ENCODE measurements around the gene DISC1. TPM values are rescaled to one million over a fixed set of nuclear protein-coding genes. Genes with fewer than 3 reads are reported as not detected.
A peak's percentile ranks its signal among the peaks of the same experiment; 100 is the strongest.

The DISC1 gene
- total and polyA plus RNA-seq, 2 of the 13 experiments (the other 11 are each of a cell fraction or from before 2014, with no cell fraction given), result 4.2 to 4.6 TPM

- TF ChIP-seq ZBTB40 (IDR thresholded peaks at IDR 0.05) (no peak), ZBTB40 (CRISPR knock-in tag; IDR thresholded peaks at IDR 0.05) (no peak), EP300 (IDR thresholded peaks at IDR 0.05; ENCODE audit: low read depth in 2 of 2, low read length in 2 of 2) (0 out of 4 replicates have a peak, but pooled peaks of 1 of the 2 experiments have one; percentile 13), EP300 (CRISPR knock-in tag; IDR thresholded peaks at IDR 0.05; ENCODE audit: borderline replicate concordance) (no peak), ZNF281 (CRISPR knock-in tag; IDR thresholded peaks at IDR 0.05; ENCODE audit: borderline replicate concordance) (peak; percentile 66; the same call in 1 of the 2 replicates), ZNF691 (CRISPR knock-in tag; IDR thresholded peaks at IDR 0.05; ENCODE audit: borderline replicate concordance, low read depth) (no peak), ZBTB34 (CRISPR knock-in tag; IDR thresholded peaks at IDR 0.05) (no peak), ZSCAN5A (CRISPR knock-in tag; IDR thresholded peaks at IDR 0.05; ENCODE audit: borderline replicate concordance) (no peak), CCDC6 (CRISPR knock-in tag; IDR thresholded peaks at IDR 0.05) (no peak), EED (CRISPR knock-in tag; IDR thresholded peaks at IDR 0.05) (no peak), ZNF44 (CRISPR knock-in tag; IDR thresholded peaks at IDR 0.05) (no peak), NR2F6 (IDR thresholded peaks at IDR 0.05) (peak; percentile 41; the same call in 1 of the 2 replicates), NR2F6 (CRISPR knock-in tag; IDR thresholded peaks at IDR 0.05) (peak; percentile 28; the same call in 1 of the 2 replicates), RFX5 (IDR thresholded peaks at IDR 0.05; ENCODE audit: low read depth, low read length) (no peak), ZMYM4 (CRISPR knock-in tag; IDR thresholded peaks at IDR 0.05) (no peak)
These were observed 51.4 kb downstream of the DISC1 start (continued) for GRCh38 chr1:231678011-231678432.
